ENCODE measurements around the gene ERG. TPM values are rescaled to one million over a fixed set of nuclear protein-coding genes. Genes with fewer than 3 reads are reported as not detected.

Gene ERG
- total and polyA plus RNA-seq, 4 donors: 8.6 to 30.3 (median 21.0) TPM

- no peak for TF ChIP-seq CTCF (IDR thresholded peaks at IDR 0.05; ENCODE audit: control extremely low read depth, extremely low read depth)
- H3K9ac ChIP-seq (ENCODE audit: insufficient read depth in 1 of 2, low read length in 2 of 2): no peak overlapping the region
- H3K4me1 ChIP-seq (ENCODE audit: control insufficient read depth in 5 of 5, insufficient read depth in 5 of 5, low read length in 5 of 5): peaks cover 0 to 7% (median 0%) of the 10 kb centered on the region in 5 donors
- 67 to 84% methylated on average over 4 of the region's 4 CpGs for WGBS, 2 donors
- no peak overlapping the region for H3K27ac ChIP-seq (ENCODE audit: low read depth in 1 of 2, low read length in 1 of 2)
- no peaks in the 10 kb centered on the region for H3K36me3 ChIP-seq (ENCODE audit: control insufficient read depth in 4 of 4, insufficient read depth in 4 of 4, low read length in 4 of 4)
- H3K9me3 ChIP-seq (ENCODE audit: control insufficient read depth in 4 of 4, insufficient read depth in 3 of 4, low read length in 3 of 4): peaks cover 0 to 2% (median 0%) of the 10 kb centered on the region in 4 donors
- DNase-seq (no peak), ATAC-seq (ENCODE audit: insufficient read depth, low FRiP score) (no peak)
- H3K4me3 ChIP-seq: no peak overlapping the region
- H3K27me3 ChIP-seq (ENCODE audit: control insufficient read depth in 3 of 3, insufficient read depth in 3 of 3, low read length in 2 of 3): no peaks in the 10 kb centered on the region
Measured at GRCh38 chr21:38455403-38455802, 42.9 kb downstream of the ERG start.

GRCh38 chr21:38454702-38455101 lies 43.6 kb downstream of the ERG start:
- WGBS, 2 donors: 86 to 89% methylated on average over 2 of the region's 2 CpGs
- H3K27me3 ChIP-seq (ENCODE audit: control insufficient read depth in 3 of 3, insufficient read depth in 3 of 3, low read length in 2 of 3): no peaks in the 10 kb centered on the region
- peaks cover 0 to 2% (median 0%) of the 10 kb centered on the region in 4 donors for H3K9me3 ChIP-seq (ENCODE audit: control insufficient read depth in 4 of 4, insufficient read depth in 3 of 4, low read length in 3 of 4)
- no peak overlapping the region for H3K9ac ChIP-seq (ENCODE audit: insufficient read depth in 1 of 2, low read length in 2 of 2)
- DNase-seq: no peak
- no peaks in the 10 kb centered on the region for H3K36me3 ChIP-seq (ENCODE audit: control insufficient read depth in 4 of 4, insufficient read depth in 4 of 4, low read length in 4 of 4)
- H3K27ac ChIP-seq (ENCODE audit: low read depth in 1 of 2, low read length in 1 of 2): no peak overlapping the region
- no peak overlapping the region for H3K4me3 ChIP-seq
- no peak for TF ChIP-seq CTCF (IDR thresholded peaks at IDR 0.05; ENCODE audit: control extremely low read depth, extremely low read depth)
- no peak for ATAC-seq (ENCODE audit: insufficient read depth, low FRiP score)
- peaks cover 0 to 4% (median 0%) of the 10 kb centered on the region in 5 donors for H3K4me1 ChIP-seq (ENCODE audit: control insufficient read depth in 5 of 5, insufficient read depth in 5 of 5, low read length in 5 of 5)

- DNase-seq: no peak
- no peaks in the 10 kb centered on the region for H3K27me3 ChIP-seq (ENCODE audit: control insufficient read depth in 3 of 3, insufficient read depth in 3 of 3, low read length in 2 of 3)
- H3K4me3 ChIP-seq: no peak overlapping the region
- no peak for ATAC-seq (ENCODE audit: insufficient read depth, low FRiP score)
- H3K4me1 ChIP-seq (ENCODE audit: control insufficient read depth in 5 of 5, insufficient read depth in 5 of 5, low read length in 5 of 5): peaks cover 0 to 4% (median 0%) of the 10 kb centered on the region in 5 donors
- H3K9ac ChIP-seq (ENCODE audit: insufficient read depth in 1 of 2, low read length in 2 of 2): no peak overlapping the region
- WGBS, 2 donors: 47 to 84% methylated on average over 3 of the region's 3 CpGs
- peaks cover 0 to 2% (median 0%) of the 10 kb centered on the region in 4 donors for H3K9me3 ChIP-seq (ENCODE audit: control insufficient read depth in 4 of 4, insufficient read depth in 3 of 4, low read length in 3 of 4)
- no peak for TF ChIP-seq CTCF (IDR thresholded peaks at IDR 0.05; ENCODE audit: control extremely low read depth, extremely low read depth)
- H3K36me3 ChIP-seq (ENCODE audit: control insufficient read depth in 4 of 4, insufficient read depth in 4 of 4, low read length in 4 of 4): no peaks in the 10 kb centered on the region
- H3K27ac ChIP-seq (ENCODE audit: low read depth in 1 of 2, low read length in 1 of 2): no peak overlapping the region
Measured at GRCh38 chr21:38454161-38454560, 44.1 kb downstream of the ERG start.
